HepG2 (cell line): Measurements from ENCODE around the gene GNAI2. TPM values are rescaled to one million over a fixed set of nuclear protein-coding genes. Genes with fewer than 3 reads are reported as not detected.
A peak's percentile ranks its signal among the peaks of the same experiment; 100 is the strongest.

ENCODE experiments used
- ATAC-seq: fragments of 200-7000 bp; cut with Tn5 transposase; 3 replicates; pipeline ENCODE4 v1.9.1; 2020; ENCODE audit warnings: mild to moderate bottlenecking, moderate library complexity
- BruUV-seq: library from RNA; stranded (reverse); fragments of 400-500 nt; replicated peaks from 2 replicates; lab custom pipeline; 2021; lab: Mats Ljungman, UMichigan
- CTCF ChIA-PET: fragments of 300-600 bp; formaldehyde crosslinking; extraction: SDS; loops from one replicate; lab custom pipeline; 2021; ENCODE audit warnings: low total read pairs, inconsistent platforms, low intra/inter-chr PET ratio; lab: Yijun Ruan, JAX
- POLR2A ChIA-PET: fragments of 350-600 bp; sonication (Branson Sonifier 250); formaldehyde crosslinking; loops from one replicate; lab custom pipeline; 2020; ENCODE audit warnings: antibody characterized with exemption, inconsistent platforms; lab: Yijun Ruan, JAX
- DNase-seq: peaks from one replicate; pipeline ENCODE4 v3.0.0-alpha.2; 2015; ENCODE audit warnings: low spot score
- FAIRE-seq: peaks from 3 replicates; lab custom pipeline; 2011; peaks lifted over from hg19 to GRCh38; lab: Jason Lieb, UNC
- H2AFZ ChIP-seq: one replicate; pipeline ENCODE4 v1.6.1; 2011; ENCODE audit warnings: low read length, inconsistent platforms
- H3K27ac ChIP-seq: fragments of 300-600 bp; 3 replicates; pipeline ENCODE4 v1.8.0; 2011; ENCODE audit warnings: mixed run types, mild to moderate bottlenecking, mixed read lengths, low read length, inconsistent platforms; ENCODE audit not compliant: insufficient read depth; ENCODE audit errors: extremely low read length
- H3K27me3 ChIP-seq, 2 experiments: fragments of 200-600 bp in 1 of 2; 2 replicates in 1 of 2; 3 replicates in 1 of 2; pipeline versions ENCODE4 v1.6.0 to v1.8.0; 2011; ENCODE audit warnings: low read length in 2 of 2, mild to moderate bottlenecking in 2 of 2, moderate library complexity in 2 of 2, inconsistent platforms in 1 of 2; ENCODE audit not compliant: insufficient read depth in 2 of 2, control insufficient read depth in 1 of 2
- H3K36me3 ChIP-seq, 2 experiments: fragments of 200-600 bp in 1 of 2; replicated peaks in 1 of 2; 2 replicates in 1 of 2; 3 replicates in 1 of 2; pipeline versions ENCODE4 v1.5.1 to v1.8.0; 2011; ENCODE audit warnings: low read length in 2 of 2, inconsistent platforms in 1 of 2; ENCODE audit not compliant: insufficient read depth in 2 of 2, control insufficient read depth in 1 of 2
- H3K4me1 ChIP-seq: 2 replicates; pipeline ENCODE4 v1.5.1; 2012; ENCODE audit warnings: low read length, inconsistent platforms; ENCODE audit not compliant: insufficient read depth
- H3K4me2 ChIP-seq: 2 replicates; pipeline ENCODE4 v1.6.0; 2011; ENCODE audit warnings: low read depth, low read length, inconsistent platforms
- H3K4me3 ChIP-seq, 3 experiments: fragments of 200-600 bp in 1 of 3; sonication (generic), shearing (Covaris generic) in 1 of 3; replicated peaks in 1 of 3; 2 replicates each; pipeline ENCODE4 v1.5.1; 2011 to 2016; ENCODE audit warnings: low read length in 3 of 3, inconsistent platforms in 2 of 3, low read depth in 2 of 3, mild to moderate bottlenecking in 2 of 3, control low read depth in 1 of 3, mixed read lengths in 1 of 3; ENCODE audit not compliant: insufficient read depth in 1 of 3
- H3K79me2 ChIP-seq: one replicate; pipeline ENCODE4 v1.6.1; 2011; ENCODE audit warnings: low read length, inconsistent platforms; ENCODE audit not compliant: insufficient read depth
- H3K9ac ChIP-seq: 2 replicates; pipeline ENCODE4 v1.6.0; 2011; ENCODE audit warnings: mild to moderate bottlenecking, low read depth, low read length, inconsistent platforms; ENCODE audit not compliant: insufficient read depth
- H3K9me3 ChIP-seq: 2 replicates; pipeline ENCODE4 v1.5.1; 2012; ENCODE audit warnings: mild to moderate bottlenecking, low read length
- H4K20me1 ChIP-seq: 2 replicates; pipeline ENCODE4 v1.6.0; 2011; ENCODE audit warnings: inconsistent platforms, mild to moderate bottlenecking, low read length, moderate library complexity; ENCODE audit not compliant: insufficient read depth
- AKAP8 ChIP-seq: sonication (generic); formaldehyde crosslinking; IDR thresholded peaks from 2 replicates; pipeline ENCODE4 v1.5.1; 2020; ENCODE audit warnings: mild to moderate bottlenecking, missing genetic modification reagents
- HNF4A ChIP-seq: sonication (generic); formaldehyde crosslinking; IDR thresholded peaks from 2 replicates; pipeline ENCODE4 v1.4.0; 2020; ENCODE audit warnings: missing genetic modification reagents
- MTA3 ChIP-seq: sonication (generic); formaldehyde crosslinking; IDR thresholded peaks from 2 replicates; pipeline ENCODE4 v1.4.0; 2020; ENCODE audit warnings: missing genetic modification reagents
- NR2F2 ChIP-seq: IDR thresholded peaks from 2 replicates; pipeline ENCODE4 v1.6.1; 2012; ENCODE audit warnings: low read depth, inconsistent platforms, borderline replicate concordance
- SOX13 ChIP-seq, 3 experiments: fragments of 450-650 bp in 1 of 3; sonication (generic) in 1 of 3; formaldehyde crosslinking in 1 of 3; IDR thresholded peaks in 2 of 3; conservative IDR thresholded peaks in 1 of 3; 2 replicates each; pipeline versions ENCODE4 v1.5.0 to v1.6.1; 2016 to 2020; ENCODE audit warnings: antibody characterized with exemption in 1 of 3, mild to moderate bottlenecking in 1 of 3, missing compliant biosample characterization in 1 of 3, missing genetic modification reagents in 1 of 3, moderate library complexity in 1 of 3
- YEATS4 ChIP-seq: sonication (generic); formaldehyde crosslinking; IDR thresholded peaks from 2 replicates; pipeline ENCODE4 v1.4.0; 2020; ENCODE audit warnings: missing genetic modification reagents, borderline replicate concordance
- ZBTB38 ChIP-seq: sonication (generic); formaldehyde crosslinking; IDR thresholded peaks from 2 replicates; pipeline ENCODE4 v1.5.1; 2020; ENCODE audit warnings: mild to moderate bottlenecking, missing genetic modification reagents
- ZNF34 ChIP-seq: sonication (generic); formaldehyde crosslinking; IDR thresholded peaks from 2 replicates; pipeline ENCODE4 v1.4.0; 2020; ENCODE audit warnings: mild to moderate bottlenecking, missing genetic modification reagents, borderline replicate concordance
- ZNF552 ChIP-seq: sonication (generic); formaldehyde crosslinking; IDR thresholded peaks from 2 replicates; pipeline ENCODE4 v1.9.0; 2022; ENCODE audit warnings: missing genetic modification reagents, mild to moderate bottlenecking, borderline replicate concordance
- ZNF605 ChIP-seq: sonication (generic); formaldehyde crosslinking; IDR thresholded peaks from 2 replicates; pipeline ENCODE4 v1.8.0; 2022; ENCODE audit warnings: mild to moderate bottlenecking, missing genetic modification reagents
- ZNF672 ChIP-seq: sonication (generic); formaldehyde crosslinking; IDR thresholded peaks from 2 replicates; pipeline ENCODE4 v1.8.1; 2022; ENCODE audit warnings: missing genetic modification reagents
- ZNF780A ChIP-seq: sonication (generic); formaldehyde crosslinking; IDR thresholded peaks from 2 replicates; pipeline ENCODE4 v1.8.0; 2022; ENCODE audit warnings: mild to moderate bottlenecking, missing genetic modification reagents, moderate library complexity
- ZSCAN22 ChIP-seq: sonication (generic); formaldehyde crosslinking; IDR thresholded peaks from 2 replicates; pipeline ENCODE4 v1.4.0; 2020; ENCODE audit warnings: mild to moderate bottlenecking, missing genetic modification reagents
- WGBS: methylation state at CpG from one replicate; pipeline ENCODE4 v1.1.6; 2017; ENCODE audit warnings: low lambda C conversion rate; 5-methylcytosine and 5-hydroxymethylcytosine counted together
- in situ Hi-C: cut with HindIII; loops from 2 replicates; pipeline ENCODE4 v1.10.0; 2017; ENCODE audit warnings: low pct_unique_long_range_greater_than_20kb; ENCODE audit not compliant: extremely low pct_ligation_motif_present
- intact Hi-C: fragments of 100-400 bp; cut with micrococcal nuclease; formaldehyde crosslinking; loops from one replicate; pipeline ENCODE4 v1.10.0; 2022; ENCODE audit not compliant: unreplicated experiment
- polyA plus RNA-seq, 8 experiments: library from polyadenylated mRNA; depleted of rRNA in 3 of 8; stranded (reverse) in 7 of 8; unstranded in 1 of 8; fragments of >200 nt; fragmentation: Illumina TruSeq in 4 of 8; extraction: Trizol in 4 of 8; gene quantifications; 2 replicates each; pipeline versions ENCODE4 v1.2.1 to v1.2.3, GENCODE V29; 2011 to 2016; ENCODE audit warnings: low read depth in 4 of 8, missing spikeins in 1 of 8, mixed read lengths in 1 of 8; ENCODE audit not compliant: insufficient read depth in 1 of 8
- total RNA-seq, 5 experiments: library from RNA; depleted of rRNA; stranded (reverse); fragments of >200 nt; fragmentation: Illumina TruSeq; extraction: Trizol; gene quantifications; 2 replicates each; pipeline ENCODE4 v1.2.3, GENCODE V29; 2016; ENCODE audit warnings: low read depth in 1 of 5
- TF ChIP-seq, protein P1 (sequence below): sonication (generic); formaldehyde crosslinking; IDR thresholded peaks from 2 replicates; pipeline ENCODE4 v1.5.0; 2020; ENCODE audit warnings: mild to moderate bottlenecking, missing genetic modification reagents
- TF ChIP-seq, protein P2 (sequence below): sonication (generic); formaldehyde crosslinking; IDR thresholded peaks from 2 replicates; pipeline ENCODE4 v1.5.0; 2020; ENCODE audit warnings: mild to moderate bottlenecking, missing genetic modification reagents
- TF ChIP-seq, protein P3 (sequence below): sonication (generic); formaldehyde crosslinking; IDR thresholded peaks from 2 replicates; pipeline ENCODE4 v1.4.0; 2020; ENCODE audit warnings: missing genetic modification reagents
- TF ChIP-seq, protein P4 (sequence below): sonication (generic); formaldehyde crosslinking; IDR thresholded peaks from 2 replicates; pipeline ENCODE4 v1.4.0; 2020; ENCODE audit warnings: mild to moderate bottlenecking, missing genetic modification reagents
- TF ChIP-seq, protein P5 (sequence below): sonication (generic); formaldehyde crosslinking; IDR thresholded peaks from 2 replicates; pipeline ENCODE4 v1.4.0; 2020; ENCODE audit warnings: mild to moderate bottlenecking, missing genetic modification reagents

Gene GNAI2
- total and polyA plus RNA-seq, 2 of the 13 experiments (the other 11 are each of a cell fraction or from before 2014, with no cell fraction given) = 51.1 to 66.2 TPM

DNA sequence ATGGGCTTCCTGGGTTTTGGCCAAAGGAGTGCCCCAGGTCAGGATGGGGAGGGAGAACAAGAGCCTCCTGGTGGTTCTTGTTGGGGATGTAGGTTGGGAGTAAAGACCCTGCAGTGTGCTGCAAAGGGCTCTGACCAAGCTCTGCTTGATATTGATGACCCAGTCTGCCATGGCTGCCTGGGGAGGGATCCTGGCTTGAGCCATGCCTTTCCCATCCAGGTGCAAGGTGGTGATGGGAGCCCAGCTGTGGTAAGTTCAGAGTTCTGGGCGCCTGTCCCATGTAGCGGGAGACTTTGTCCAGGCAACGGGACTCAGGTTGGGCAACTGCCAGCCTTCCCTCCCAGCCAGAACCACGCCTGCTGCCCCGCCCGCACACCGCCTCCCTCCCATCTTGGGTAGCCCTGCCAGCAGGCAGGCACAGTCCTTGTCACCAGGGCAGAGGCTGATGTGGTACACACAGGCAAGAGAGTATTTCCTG is 2.6 kb downstream of the GNAI2 start:
- in situ Hi-C loops (no loop called here), intact Hi-C loops (no loop called here)
- Histone ChIP-seq H3K4me3 (no peak overlapping the region), H3K27me3 (no peaks in the 10 kb centered on the region; a peak in 1 of 5 replicates), H3K36me3 (0 out of 5 replicates have a peak, but pooled peaks cover 0 to 2% of the 10 kb centered on the region in 2 experiments), H3K9me3 (no peaks in the 10 kb centered on the region), H3K4me1 (peaks cover 47% of the 10 kb centered on the region), H3K9ac (peak overlapping the region; percentile 14; the same call in 1 of the 2 replicates), H3K79me2 (peaks cover 29% of the 10 kb centered on the region), H3K4me2 (peak overlapping the region; percentile 79; the same call in 1 of the 2 replicates), H2AFZ (no peak overlapping the region), H4K20me1 (no peaks in the 10 kb centered on the region), H3K27ac (no peak overlapping the region)
- BruUV-seq = no TSS peak
- ChIA-PET POLR2A (interaction anchor here (1.0 to 1.2 kb wide), 2 partner anchors 11 to 22 kb away, joined by 3 to 4 read pairs; no protein-coding TSS in a partner anchor), CTCF (no interaction called here)
- no peak for ATAC-seq
- peak; percentile 45 for DNase-seq
- WGBS = 76% methylated on average over 7 of the region's 7 CpGs
- FAIRE-seq = no peak
- TF ChIP-seq MTA3 (CRISPR knock-in tag) (no peak), AKAP8 (CRISPR knock-in tag) (no peak), ZNF34 (no peak), ZNF552 (CRISPR knock-in tag) (no peak), ZNF605 (CRISPR knock-in tag) (no peak), SOX13 (IDR thresholded peaks at IDR 0.05) (no peak), SOX13 (CRISPR knock-in tag; conservative IDR thresholded peaks at IDR 0.05 in 1 of 2, IDR thresholded peaks at IDR 0.05 in 1 of 2) (no peak), YEATS4 (CRISPR knock-in tag) (no peak), ZBTB38 (0 out of 2 replicates have a peak, but pooled peaks have one; percentile 29), ZNF780A (no peak), HNF4A (peak; percentile 69), NR2F2 (no peak), ZNF672 (CRISPR knock-in tag) (no peak), ZSCAN22 (CRISPR knock-in tag) (no peak)
- TF ChIP-seq, protein P1, sequence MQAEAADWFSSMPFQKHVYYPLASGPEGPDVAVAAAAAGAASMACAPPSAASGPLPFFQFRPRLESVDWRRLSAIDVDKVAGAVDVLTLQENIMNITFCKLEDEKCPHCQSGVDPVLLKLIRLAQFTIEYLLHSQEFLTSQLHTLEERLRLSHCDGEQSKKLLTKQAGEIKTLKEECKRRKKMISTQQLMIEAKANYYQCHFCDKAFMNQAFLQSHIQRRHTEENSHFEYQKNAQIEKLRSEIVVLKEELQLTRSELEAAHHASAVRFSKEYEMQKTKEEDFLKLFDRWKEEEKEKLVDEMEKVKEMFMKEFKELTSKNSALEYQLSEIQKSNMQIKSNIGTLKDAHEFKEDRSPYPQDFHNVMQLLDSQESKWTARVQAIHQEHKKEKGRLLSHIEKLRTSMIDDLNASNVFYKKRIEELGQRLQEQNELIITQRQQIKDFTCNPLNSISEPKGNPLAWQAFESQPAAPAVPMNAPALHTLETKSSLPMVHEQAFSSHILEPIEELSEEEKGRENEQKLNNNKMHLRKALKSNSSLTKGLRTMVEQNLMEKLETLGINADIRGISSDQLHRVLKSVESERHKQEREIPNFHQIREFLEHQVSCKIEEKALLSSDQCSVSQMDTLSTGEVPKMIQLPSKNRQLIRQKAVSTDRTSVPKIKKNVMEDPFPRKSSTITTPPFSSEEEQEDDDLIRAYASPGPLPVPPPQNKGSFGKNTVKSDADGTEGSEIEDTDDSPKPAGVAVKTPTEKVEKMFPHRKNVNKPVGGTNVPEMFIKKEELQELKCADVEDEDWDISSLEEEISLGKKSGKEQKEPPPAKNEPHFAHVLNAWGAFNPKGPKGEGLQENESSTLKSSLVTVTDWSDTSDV (CRISPR knock-in tag) = no peak
- TF ChIP-seq, protein P2, sequence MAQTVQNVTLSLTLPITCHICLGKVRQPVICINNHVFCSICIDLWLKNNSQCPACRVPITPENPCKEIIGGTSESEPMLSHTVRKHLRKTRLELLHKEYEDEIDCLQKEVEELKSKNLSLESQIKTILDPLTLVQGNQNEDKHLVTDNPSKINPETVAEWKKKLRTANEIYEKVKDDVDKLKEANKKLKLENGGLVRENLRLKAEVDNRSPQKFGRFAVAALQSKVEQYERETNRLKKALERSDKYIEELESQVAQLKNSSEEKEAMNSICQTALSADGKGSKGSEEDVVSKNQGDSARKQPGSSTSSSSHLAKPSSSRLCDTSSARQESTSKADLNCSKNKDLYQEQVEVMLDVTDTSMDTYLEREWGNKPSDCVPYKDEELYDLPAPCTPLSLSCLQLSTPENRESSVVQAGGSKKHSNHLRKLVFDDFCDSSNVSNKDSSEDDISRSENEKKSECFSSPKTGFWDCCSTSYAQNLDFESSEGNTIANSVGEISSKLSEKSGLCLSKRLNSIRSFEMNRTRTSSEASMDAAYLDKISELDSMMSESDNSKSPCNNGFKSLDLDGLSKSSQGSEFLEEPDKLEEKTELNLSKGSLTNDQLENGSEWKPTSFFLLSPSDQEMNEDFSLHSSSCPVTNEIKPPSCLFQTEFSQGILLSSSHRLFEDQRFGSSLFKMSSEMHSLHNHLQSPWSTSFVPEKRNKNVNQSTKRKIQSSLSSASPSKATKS (CRISPR knock-in tag) = no peak
- TF ChIP-seq, protein P3, sequence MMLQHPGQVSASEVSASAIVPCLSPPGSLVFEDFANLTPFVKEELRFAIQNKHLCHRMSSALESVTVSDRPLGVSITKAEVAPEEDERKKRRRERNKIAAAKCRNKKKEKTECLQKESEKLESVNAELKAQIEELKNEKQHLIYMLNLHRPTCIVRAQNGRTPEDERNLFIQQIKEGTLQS = no peak
- TF ChIP-seq, protein P4, sequence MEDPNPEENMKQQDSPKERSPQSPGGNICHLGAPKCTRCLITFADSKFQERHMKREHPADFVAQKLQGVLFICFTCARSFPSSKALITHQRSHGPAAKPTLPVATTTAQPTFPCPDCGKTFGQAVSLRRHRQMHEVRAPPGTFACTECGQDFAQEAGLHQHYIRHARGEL (CRISPR knock-in tag) = no peak
- TF ChIP-seq, protein P5, sequence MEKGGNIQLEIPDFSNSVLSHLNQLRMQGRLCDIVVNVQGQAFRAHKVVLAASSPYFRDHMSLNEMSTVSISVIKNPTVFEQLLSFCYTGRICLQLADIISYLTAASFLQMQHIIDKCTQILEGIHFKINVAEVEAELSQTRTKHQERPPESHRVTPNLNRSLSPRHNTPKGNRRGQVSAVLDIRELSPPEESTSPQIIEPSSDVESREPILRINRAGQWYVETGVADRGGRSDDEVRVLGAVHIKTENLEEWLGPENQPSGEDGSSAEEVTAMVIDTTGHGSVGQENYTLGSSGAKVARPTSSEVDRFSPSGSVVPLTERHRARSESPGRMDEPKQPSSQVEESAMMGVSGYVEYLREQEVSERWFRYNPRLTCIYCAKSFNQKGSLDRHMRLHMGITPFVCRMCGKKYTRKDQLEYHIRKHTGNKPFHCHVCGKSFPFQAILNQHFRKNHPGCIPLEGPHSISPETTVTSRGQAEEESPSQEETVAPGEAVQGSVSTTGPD (CRISPR knock-in tag) = no peak
